Fibroblast of lung (primary cell): ENCODE results near the gene NAT14. TPM values are rescaled to one million over a fixed set of nuclear protein-coding genes. Genes with fewer than 3 reads are reported as not detected.

ENCODE experiments used
- DNase-seq, 2 donors: peaks; one replicate each; pipeline versions ENCODE4 v3.0.0 to v3.0.0-alpha.2; 2010; ENCODE audit warnings: low read depth in 2 of 2
- H2AFZ ChIP-seq: 2 replicates; pipeline ENCODE4 v1.5.1; 2012; ENCODE audit warnings: low read length, control low read depth, inconsistent platforms
- H3K27ac ChIP-seq: 2 replicates; pipeline ENCODE4 v1.5.1; 2011; ENCODE audit warnings: low read length, control low read depth; ENCODE audit not compliant: insufficient read depth
- H3K27me3 ChIP-seq: 2 replicates; pipeline ENCODE4 v1.5.1; 2011; ENCODE audit warnings: mild to moderate bottlenecking, low read length; ENCODE audit not compliant: control insufficient read depth, insufficient read depth
- H3K36me3 ChIP-seq: 2 replicates; pipeline ENCODE4 v1.5.1; 2011; ENCODE audit warnings: low read length; ENCODE audit not compliant: control insufficient read depth, insufficient read depth
- H3K4me1 ChIP-seq: 2 replicates; pipeline ENCODE4 v1.5.1; 2011; ENCODE audit warnings: low read length; ENCODE audit not compliant: control insufficient read depth, insufficient read depth; ENCODE audit errors: extremely low read depth
- H3K4me2 ChIP-seq: 2 replicates; pipeline ENCODE4 v1.5.1; 2011; ENCODE audit warnings: low read length, control low read depth; ENCODE audit not compliant: insufficient read depth; ENCODE audit errors: extremely low read depth
- H3K4me3 ChIP-seq, 4 experiments: fragments of 200-600 bp in 1 of 4; sonication (generic) in 1 of 4; replicated peaks in 1 of 4; 2 replicates each; pipeline ENCODE4 v1.5.1; 2011 to 2016; ENCODE audit warnings: low read length in 4 of 4, low read depth in 3 of 4, mild to moderate bottlenecking in 3 of 4, control low read depth in 2 of 4, inconsistent platforms in 1 of 4, mixed read lengths in 1 of 4; ENCODE audit not compliant: insufficient read depth in 1 of 4; ENCODE audit errors: control extremely low read depth in 1 of 4
- H3K79me2 ChIP-seq: 2 replicates; pipeline ENCODE4 v1.5.1; 2012; ENCODE audit warnings: mild to moderate bottlenecking, low read length, inconsistent platforms; ENCODE audit not compliant: control insufficient read depth, insufficient read depth
- H3K9ac ChIP-seq: 2 replicates; pipeline ENCODE4 v1.5.1; 2011; ENCODE audit warnings: mild to moderate bottlenecking, low read length, control low read depth; ENCODE audit not compliant: insufficient read depth
- H3K9me3 ChIP-seq: 2 replicates; pipeline ENCODE4 v1.5.1; 2012; ENCODE audit warnings: low read depth, low read length; ENCODE audit not compliant: control insufficient read depth, insufficient read depth
- H4K20me1 ChIP-seq: 2 replicates; pipeline ENCODE4 v1.5.1; 2011; ENCODE audit warnings: low read length; ENCODE audit not compliant: control insufficient read depth, insufficient read depth; ENCODE audit errors: extremely low read depth
- CTCF ChIP-seq, 2 donors: IDR thresholded peaks in 1 of 2; conservative IDR thresholded peaks in 1 of 2; 1 replicate in 1 of 2; 2 replicates in 1 of 2; pipeline ENCODE4 v1.5.1; 2011 to 2012; ENCODE audit warnings: low read length in 2 of 2, control low read depth in 1 of 2, inconsistent platforms in 1 of 2, low read depth in 1 of 2, mild to moderate bottlenecking in 1 of 2
- EZH2 ChIP-seq: IDR thresholded peaks from 2 replicates; pipeline ENCODE4 v1.5.1; 2012; ENCODE audit warnings: low read length, control low read depth, mild to moderate bottlenecking; ENCODE audit errors: missing control alignments
- polyA plus RNA-seq, 2 donors: library from polyadenylated mRNA; depleted of rRNA in 1 of 2; stranded (reverse) in 1 of 2; unstranded in 1 of 2; fragments of >200 nt; gene quantifications; 2 replicates each; pipeline ENCODE4 v1.2.1, GENCODE V29; 2011 to 2012; ENCODE audit warnings: missing spikeins in 1 of 2
- total RNA-seq: library from RNA; depleted of rRNA; stranded (reverse); fragments of >200 nt; gene quantifications from 2 replicates; pipeline ENCODE4 v1.2.1, GENCODE V29; 2014

The NAT14 gene
- total and polyA plus RNA-seq, 2 donors (not counting 1 experiment from before 2014, with no cell fraction given) = 18.2 to 18.3 TPM

- Histone ChIP-seq H3K4me3 (peak overlapping the region in 1 of 4 experiments; percentile 53), H3K27me3 (no peaks in the 10 kb centered on the region), H3K9me3 (no peaks in the 10 kb centered on the region), H3K4me1 (peaks cover 50% of the 10 kb centered on the region), H3K79me2 (peaks cover 9% of the 10 kb centered on the region), H3K4me2 (peak overlapping the region; percentile 75), H3K36me3 (peaks cover 1% of the 10 kb centered on the region), H3K27ac (no peak overlapping the region), H4K20me1 (no peaks in the 10 kb centered on the region), H2AFZ (no peak overlapping the region), H3K9ac (no peak overlapping the region)
- DNase-seq = peak; percentile 19 to 49
- TF ChIP-seq CTCF (conservative IDR thresholded peaks at IDR 0.05 in 1 of 2, IDR thresholded peaks at IDR 0.05 in 1 of 2; ENCODE audit: low read depth in 1 of 2, low read length in 2 of 2) = no peak
- no peak for TF ChIP-seq EZH2
These were observed 4.2 kb downstream of the NAT14 start for GRCh38 chr19:55488986-55489710.

GRCh38 chr19:55489711-55490477, 4.9 kb downstream of the NAT14 start:
- H2AFZ ChIP-seq = no peak overlapping the region
- H3K4me2 ChIP-seq = peak overlapping the region; percentile 75
- no peak overlapping the region for H3K27ac ChIP-seq
- H3K4me3 ChIP-seq = peak overlapping the region in 1 of 4 experiments; percentile 53
- peaks cover 1% of the 10 kb centered on the region for H3K36me3 ChIP-seq
- peaks cover 47% of the 10 kb centered on the region for H3K4me1 ChIP-seq
- DNase-seq = no peak
- H3K9ac ChIP-seq = no peak overlapping the region
- no peaks in the 10 kb centered on the region for H3K27me3 ChIP-seq
- no peaks in the 10 kb centered on the region for H4K20me1 ChIP-seq
- peaks cover 10% of the 10 kb centered on the region for H3K79me2 ChIP-seq
- TF ChIP-seq EZH2 = no peak
- TF ChIP-seq CTCF (conservative IDR thresholded peaks at IDR 0.05 in 1 of 2, IDR thresholded peaks at IDR 0.05 in 1 of 2; ENCODE audit: low read depth in 1 of 2, low read length in 2 of 2) = no peak
- no peaks in the 10 kb centered on the region for H3K9me3 ChIP-seq
